NCI-H2227 (cell line): ENCODE measurements around the gene ADAMTSL4.

Experiments used
- DNase-seq: peaks from one replicate; lab custom pipeline; 2025; ENCODE audit not compliant: unreplicated experiment; lab: John Stamatoyannopoulos, UW

Gene ADAMTSL4

DNA sequence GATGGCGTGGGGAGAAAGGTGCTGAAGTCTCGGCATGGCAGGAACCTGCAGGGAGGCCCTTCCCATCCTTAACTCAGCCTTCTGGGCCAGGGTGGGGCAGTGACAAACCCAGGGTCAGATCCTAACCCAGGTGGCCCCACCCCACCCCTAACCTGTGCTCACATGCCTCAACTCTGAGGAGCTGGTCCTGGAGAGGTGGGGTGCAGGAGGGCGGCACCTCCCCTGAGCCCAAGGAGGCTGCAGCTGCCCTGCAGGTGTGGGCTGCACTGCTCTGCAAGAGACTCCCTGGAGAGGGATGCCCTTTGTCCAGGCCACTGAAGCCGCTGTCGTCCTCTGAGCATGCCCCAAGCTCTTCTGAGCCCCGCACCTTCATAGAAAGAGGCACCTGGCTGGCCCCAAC is 15.2 kb upstream of the ADAMTSL4 start:
- DNase-seq = no peak

DNA sequence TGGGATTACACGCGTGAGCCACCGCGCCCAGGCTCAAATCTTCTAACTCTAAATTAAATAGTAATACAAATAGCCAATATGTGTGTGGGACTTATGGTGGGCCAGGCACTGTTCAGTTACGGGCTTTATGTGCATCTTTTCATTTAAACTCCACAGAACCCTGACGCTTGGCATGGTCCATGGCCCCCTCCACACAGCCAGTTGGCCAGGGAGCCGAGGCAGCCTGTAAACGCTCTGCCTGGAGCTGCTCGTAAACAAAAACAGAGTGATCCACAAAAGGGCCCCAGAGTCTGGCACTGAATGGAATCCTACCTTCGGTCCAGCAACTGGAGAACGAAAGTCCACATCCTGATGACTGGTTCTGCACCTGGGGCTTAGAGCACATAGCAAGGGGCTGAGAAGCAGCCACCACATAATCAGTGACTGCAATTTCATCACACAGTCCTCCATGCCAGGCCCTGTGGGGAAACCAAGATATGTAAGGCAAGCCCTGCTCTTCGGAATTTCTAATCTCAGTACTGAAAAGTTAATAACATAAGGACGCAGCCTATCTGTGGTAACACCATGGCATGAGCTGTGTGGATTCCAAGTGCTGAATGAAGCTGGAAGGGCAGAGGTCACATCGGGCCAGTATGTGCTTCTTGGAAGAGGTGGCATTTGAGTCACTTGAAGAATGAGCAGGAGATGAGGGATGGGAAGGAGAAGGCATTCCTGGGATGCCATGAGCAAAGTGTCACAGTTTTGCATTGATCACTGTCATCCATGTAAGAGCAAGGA is 13.5 kb upstream of the ADAMTSL4 start:
- DNase-seq = no peak

DNA sequence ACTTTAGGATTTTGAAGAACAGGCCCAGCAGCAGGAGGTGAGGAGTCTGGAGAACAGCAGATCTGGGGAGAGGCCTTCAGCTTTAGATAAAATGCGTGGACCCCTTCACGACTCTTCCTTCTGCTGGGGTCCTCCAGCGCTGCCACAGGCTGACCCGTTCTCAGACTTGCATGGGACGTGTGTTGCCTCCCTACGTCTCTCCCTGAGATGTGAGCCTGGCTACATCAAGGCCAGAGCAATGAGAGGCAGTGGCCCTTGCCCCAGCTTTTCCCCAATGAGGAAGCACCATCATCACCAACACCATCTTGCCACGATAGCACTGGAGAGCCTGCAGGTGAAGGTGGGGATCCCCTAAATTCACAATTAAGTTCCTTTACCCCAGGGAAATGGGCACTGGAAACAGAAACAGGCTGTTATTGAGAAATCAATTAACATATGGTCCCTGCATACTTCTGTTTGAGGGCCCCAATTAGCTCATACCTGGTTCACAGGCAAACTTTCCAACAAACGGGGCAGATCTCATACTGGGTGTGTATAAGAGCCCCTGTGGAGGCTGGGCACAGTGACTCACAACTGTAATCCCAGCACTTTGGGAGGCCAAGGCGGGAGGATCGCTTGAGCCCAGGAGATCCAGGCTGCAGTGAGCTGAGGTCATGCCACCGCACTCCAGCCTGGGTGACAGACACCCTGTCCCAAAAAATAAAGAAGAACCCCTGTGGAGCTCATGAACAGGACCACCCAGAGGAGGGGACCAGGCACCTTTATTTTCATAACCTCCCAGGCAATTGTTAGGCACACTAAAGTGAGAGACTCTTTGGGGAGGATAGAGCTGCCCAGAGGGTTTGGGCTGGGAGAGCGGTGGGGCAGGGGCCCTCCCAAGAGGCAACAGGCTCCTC is 12.1 kb upstream of the ADAMTSL4 start:
- DNase-seq = no peak

DNA sequence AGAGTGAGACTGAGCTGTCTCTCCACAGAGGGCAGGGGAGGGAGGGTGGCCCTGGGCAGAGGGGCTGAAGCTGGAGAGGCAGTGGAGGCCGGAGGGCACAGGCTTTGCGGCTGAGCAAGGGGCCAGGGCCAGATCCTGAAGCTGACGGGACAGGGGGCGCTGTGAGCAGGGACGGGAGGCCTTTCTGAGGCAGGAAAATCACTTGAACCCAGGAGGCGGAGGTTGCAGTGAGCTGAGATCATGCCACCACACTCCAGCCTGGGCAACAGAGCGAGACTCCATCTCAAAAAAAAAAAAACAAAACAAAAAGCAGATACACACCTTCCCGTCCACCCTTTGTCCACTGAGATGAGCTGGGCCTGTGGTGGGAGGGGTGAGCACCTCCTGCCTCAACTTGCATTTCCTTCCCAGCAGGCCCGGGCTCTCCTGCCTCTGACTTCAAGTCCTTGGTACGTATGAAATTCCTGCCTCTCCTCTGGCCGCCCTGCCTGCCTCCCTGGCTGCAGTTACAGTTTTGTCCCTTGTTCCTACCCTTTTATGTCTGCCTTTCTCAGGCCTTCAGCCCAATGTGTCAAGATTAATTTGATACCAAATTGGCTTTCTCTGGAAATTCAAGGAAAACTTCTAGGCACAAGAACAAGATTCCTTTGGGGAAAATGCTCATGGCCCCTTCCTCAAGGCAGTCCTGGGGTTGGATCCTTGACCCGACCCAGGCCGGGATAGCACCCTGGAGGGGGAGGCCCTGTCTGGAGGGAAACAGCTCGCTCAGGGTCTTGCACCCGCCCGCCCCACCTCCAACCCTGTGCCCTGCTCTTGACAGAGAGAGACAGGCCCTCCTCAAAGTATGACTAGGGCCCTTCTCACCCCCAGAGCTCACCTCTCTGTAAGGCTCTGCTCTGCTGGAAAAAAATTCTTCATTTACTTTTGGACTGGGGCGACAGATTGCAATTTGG is 11.2 kb upstream of the ADAMTSL4 start:
- DNase-seq = no peak

DNA sequence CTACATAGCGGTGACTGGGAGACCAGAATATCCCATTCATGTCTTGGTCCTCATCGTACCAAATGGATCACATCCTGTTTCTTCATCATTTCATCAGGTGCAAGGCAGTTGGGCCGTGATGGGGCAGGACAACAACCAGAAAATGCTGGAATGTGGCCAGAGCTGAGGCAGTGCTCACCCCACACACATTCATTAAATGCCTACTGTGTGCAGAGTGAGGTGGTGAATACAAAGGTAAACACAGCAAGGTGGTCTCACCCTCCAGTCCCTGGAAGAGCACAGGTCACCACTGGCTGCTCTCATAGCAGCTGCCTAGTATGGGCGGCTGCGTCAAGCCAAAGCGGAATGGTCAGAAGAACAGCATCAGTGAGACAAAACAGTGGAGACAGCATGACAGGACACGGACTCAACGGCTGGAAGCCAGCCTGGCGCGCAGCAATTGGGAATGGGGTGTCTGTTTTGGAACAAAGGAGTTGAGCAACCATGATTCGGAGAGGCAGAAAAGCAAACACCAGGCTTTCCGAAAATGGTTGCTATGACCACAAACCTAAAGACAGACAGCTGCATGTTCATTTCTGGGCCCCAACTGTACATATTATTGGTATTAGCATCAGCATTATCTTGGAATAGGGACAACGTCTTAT is 5.6 kb upstream of the ADAMTSL4 start:
- no peak for DNase-seq

DNA sequence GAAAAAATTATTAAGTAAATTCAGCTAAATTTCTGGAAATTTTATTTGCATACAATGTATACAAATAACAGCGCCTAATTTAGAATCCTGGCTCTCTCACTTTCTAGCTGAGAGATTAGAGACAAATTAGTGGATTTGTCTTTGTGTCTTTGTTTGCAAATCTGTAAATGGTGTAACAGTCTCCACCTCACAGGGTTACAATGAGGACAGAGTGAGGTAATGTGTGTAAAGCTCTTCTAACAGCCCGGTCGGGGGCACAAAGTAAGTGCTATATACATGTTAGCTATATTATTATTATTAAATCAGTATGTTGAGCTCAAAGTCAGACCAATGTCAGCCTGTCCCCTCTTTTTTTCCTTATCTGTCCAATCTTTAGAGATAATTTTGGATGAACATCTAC is 5.0 kb upstream of the ADAMTSL4 start:
- no peak for DNase-seq

DNA sequence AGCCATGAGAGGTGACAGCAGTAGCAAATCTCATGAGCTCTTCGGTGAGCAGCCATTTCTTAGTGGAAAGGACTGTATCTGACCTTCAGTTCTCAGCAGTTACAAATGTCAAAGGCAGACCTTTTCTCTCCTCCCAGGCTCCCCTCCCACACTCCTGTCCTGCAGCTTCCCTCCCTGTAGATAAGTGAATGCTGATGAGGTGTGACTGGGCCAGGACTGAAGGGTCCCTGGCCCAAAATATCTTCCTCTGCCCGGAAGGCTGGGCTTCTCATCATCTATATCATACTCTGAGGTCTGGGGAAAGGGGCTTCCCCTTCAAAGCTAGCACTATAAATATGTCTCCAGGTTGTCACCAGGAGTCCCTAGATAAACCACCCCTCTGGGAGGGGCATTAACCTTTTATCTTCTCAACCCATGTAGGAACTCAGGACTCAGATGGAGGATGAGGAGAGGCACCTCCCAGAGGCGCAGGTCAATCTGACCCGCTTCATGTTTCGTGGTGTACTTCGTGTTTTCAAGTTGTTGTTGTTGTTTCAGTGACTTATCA is 3.6 kb upstream of the ADAMTSL4 start:
- DNase-seq = no peak

DNA sequence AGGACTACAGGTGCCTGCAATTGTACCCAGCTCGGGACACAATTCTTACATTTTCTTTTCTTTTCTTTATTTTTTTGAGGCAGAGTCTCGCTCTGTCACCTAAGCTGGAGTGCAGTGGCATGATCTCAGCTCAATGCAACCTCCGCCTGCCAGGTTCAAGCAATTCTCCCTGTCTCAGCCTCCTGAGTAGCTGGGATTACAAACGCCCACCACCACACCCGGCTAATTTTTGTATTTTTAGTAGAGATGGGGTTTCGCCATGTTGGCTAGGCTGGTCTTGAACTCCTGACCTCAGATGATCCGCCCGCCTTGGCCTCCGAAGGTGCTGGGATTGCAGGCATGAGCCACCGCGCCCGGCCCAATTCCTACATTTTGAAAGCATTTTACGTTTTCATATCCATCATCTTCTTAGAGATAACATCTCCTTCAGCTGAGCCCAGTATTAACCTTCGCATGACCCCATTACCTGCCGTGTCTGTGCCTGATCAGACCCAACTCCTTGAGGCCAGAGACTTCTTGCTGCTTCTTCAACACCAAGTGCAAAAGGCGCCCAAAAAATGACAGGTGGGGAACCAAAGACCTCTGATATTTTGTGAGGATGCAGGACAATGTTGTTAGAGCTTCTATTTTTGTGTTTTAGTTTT is 2.8 kb upstream of the ADAMTSL4 start:
- no peak for DNase-seq

DNA sequence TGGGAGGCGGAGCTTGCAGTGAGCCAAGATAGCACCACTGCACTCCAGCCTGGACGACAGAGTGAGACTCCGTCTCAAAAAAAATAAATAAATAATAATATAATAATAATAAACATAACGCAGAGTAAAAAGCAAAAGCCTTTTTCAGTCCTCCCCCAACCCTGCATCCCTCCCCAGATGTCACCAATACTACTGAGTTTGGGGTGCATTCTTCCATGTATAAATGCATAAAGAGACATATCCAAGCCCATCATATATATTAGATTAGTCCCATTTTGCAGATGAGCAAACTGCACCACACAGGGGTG is 930 bp upstream of the ADAMTSL4 start:
- no peak for DNase-seq

DNA sequence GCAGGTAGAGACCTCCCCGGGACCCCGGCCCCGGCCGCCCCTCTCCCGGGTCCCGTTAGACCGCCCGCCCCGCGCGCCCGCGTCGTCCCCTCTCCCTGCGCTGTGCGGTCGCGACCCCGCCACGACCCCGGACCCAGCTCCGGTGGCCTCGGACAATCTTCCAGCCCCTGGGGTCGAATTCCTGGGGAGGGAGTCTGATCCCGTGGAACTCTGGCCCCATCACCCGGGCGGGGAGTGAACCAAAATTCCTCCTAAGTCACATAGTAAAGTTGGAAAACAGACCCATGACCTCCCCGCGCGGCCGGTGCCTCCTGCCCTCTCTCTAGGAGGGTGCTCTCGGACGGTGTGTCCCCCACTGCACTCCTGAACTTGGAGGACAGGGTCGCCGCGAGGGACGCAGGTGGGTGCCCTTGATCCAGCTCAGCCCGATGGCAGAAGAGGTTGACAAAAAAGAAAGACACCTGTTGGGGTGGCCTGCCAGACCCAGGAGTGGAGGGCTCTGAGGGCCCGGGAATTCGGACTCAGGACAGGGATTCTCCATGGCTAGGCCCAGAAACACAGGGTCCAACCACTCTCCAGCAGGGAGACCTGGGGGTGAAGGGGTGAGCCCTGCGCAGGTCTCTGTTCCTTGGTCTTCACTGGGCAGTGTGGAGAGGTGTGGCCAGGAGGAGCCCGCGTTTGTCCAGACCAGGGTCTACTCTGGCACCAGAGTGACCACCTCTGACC is 451 bp downstream of the ADAMTSL4 start:
- no peak for DNase-seq

DNA sequence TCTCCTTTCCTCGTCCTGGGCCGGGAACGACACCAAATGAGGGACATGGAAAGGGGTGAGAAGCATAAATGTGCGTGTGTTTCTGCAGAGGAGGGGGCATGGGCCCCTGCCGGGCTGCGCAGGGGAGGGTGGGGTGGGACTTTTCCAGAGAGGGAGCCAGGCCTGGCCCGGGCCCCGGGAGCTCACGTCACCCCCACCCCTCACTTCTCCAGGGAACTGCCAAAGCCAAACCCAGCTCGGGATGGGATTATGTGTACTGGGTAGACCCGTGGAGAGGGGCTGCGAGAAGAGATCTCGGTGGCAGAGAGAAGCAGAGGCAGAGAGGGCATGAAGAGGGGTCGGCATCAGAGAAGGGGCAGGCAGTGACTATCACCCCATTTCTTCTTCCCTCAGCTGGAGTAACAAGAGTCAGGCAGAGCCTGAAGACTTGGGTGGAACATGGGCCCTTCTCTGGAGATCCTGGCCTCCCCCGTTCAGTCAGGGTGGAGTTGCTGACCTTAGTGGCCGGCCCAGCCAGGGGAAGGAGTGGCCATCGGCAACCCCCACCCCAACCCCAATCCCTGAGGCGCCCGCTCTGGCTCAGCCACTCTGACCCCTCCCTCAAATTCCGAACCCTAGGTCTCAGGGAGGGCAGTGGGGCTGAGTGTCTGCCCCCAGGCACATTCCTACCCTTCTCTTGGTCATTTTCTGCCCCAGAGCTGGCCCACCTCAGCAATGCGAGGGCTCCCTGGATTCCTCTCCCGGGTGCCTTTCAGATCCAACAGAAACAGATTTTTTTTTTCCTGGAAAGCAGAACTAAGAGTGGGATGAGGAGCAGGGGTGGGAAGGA is 1.2 kb downstream of the ADAMTSL4 start:
- DNase-seq = no peak

DNA sequence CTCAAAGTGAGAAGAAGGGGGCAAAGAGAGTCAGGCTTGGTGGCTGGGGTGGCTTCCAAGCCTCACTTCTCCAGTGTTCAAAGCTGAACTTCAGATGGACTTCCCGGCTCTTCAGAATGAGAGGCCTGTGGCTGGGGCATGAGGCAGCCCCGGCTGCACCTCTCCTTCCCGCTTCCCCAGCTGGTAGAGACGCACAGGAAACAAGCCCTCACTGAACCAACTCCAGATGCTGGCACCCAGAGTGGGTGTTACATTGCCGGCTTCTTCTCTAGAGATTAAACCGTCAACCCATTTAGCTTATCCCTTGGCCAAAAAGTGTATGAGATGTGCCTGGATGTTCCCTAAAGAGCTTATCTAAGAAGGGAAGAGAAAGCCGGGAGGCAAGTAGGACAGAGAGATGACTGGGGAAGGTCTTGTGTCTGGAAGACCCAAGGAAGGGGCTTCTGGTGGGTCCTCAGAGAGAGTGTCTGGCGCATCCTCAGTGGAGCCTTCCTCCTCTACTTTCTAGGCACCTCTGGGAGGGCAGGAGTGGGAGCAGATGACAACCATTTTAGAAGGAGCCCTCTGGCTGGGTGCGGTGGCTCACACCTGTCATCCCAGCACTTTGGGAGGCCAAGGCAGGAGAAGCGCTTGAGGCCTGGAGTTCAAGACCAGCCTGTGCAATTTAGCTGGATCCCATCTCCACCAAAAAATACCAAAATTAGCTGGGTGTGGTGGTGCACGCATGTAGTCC is 2.0 kb downstream of the ADAMTSL4 start:
- DNase-seq = no peak

DNA sequence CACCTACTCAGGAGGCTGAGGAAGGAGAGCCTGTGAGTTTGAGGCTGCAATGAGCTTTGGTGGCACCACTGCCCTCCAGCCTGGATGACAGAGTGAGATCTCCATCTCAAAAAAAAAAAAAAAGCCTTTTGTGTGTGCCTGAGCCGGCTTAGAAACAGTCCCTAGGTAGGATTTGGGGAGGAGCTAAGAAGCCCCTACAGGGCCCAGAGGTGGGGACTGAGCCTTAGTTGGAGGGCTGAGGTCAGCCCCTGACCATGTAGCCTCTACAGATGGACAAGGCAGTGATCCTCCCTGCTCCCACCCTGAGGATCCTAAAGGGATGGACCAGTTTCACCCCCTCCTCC is 2.5 kb downstream of the ADAMTSL4 start:
- no peak for DNase-seq

DNA sequence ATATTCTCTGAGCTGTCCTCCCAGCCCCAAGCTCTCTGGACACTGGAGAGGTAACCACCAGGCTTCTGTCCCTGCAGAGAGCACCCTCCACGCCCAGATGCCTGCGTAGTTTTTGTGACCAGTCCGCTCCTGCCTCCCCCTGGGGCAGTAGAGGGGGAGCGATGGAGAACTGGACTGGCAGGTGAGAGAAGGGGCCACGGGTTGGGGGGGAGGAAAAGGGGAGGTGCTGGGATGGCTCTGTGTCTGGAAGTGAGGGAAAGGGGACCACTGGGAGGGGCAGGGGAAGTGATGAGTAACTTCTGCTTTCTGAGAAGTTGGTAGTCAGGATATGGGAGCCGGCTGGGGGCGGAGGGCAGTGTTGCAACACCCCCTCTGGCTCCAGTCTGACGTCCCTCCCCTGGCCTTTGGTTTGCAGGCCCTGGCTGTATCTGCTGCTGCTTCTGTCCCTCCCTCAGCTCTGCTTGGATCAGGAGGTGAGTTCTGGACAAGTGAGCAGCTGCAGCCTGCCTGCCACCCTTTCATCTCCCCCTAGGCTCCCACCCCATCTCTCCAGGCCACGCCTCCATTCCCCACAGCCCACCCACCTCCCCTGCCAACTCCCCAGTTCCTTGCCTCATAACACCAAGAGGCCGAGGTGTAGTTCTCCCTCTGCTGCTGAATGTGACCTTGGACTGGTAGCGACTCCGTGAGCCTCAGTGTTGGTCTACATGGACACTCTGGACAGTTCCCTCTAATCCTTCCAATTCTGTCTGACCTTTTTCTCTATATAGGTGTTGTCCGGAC is 3.1 kb downstream of the ADAMTSL4 start:
- no peak for DNase-seq

DNA sequence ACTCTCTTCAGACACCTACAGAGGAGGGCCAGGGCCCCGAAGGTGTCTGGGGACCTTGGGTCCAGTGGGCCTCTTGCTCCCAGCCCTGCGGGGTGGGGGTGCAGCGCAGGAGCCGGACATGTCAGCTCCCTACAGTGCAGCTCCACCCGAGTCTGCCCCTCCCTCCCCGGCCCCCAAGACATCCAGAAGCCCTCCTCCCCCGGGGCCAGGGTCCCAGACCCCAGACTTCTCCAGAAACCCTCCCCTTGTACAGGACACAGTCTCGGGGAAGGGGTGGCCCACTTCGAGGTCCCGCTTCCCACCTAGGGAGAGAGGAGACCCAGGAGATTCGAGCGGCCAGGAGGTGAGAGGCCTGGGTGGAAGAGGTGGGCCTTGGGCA is 3.7 kb downstream of the ADAMTSL4 start:
- no peak for DNase-seq

DNA sequence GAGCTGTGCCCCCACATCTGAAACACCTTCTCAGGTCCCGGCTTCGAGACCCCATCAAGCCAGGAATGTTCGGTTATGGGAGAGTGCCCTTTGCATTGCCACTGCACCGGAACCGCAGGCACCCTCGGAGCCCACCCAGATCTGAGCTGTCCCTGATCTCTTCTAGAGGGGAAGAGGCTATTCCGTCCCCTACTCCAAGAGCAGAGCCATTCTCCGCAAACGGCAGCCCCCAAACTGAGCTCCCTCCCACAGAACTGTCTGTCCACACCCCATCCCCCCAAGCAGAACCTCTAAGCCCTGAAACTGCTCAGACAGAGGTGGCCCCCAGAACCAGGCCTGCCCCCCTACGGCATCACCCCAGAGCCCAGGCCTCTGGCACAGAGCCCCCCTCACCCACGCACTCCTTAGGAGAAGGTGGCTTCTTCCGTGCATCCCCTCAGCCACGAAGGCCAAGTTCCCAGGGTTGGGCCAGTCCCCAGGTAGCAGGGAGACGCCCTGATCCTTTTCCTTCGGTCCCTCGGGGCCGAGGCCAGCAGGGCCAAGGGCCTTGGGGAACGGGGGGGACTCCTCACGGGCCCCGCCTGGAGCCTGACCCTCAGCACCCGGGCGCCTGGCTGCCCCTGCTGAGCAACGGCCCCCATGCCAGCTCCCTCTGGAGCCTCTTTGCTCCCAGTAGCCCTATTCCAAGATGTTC is 4.3 kb downstream of the ADAMTSL4 start:
- DNase-seq = no peak

DNA sequence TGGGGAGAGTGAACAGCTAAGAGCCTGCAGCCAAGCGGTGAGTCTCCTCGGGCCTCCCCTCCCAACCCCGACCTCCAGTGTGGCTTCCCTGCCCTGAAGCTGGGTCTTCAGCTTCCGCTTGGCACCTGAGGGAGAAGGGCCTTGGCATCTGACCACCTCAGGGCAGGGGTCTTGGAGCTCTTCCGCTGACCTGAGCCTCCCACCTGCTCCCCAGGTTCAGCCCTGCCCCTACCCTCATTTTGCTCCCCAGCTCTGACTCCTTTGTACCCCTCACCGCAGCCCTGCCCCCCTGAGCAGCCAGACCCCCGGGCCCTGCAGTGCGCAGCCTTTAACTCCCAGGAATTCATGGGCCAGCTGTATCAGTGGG is 4.9 kb downstream of the ADAMTSL4 start:
- no peak for DNase-seq
